GM23248 (cell line): ENCODE measurements around the gene CELSR1.

Source experiments
- EZH2 ChIP-seq: fragments of 200-600 bp; sonication (generic); IDR thresholded peaks from 2 replicates; pipeline ENCODE4 v1.6.1; 2018; ENCODE audit warnings: antibody characterized with exemption, mild to moderate bottlenecking; ENCODE audit not compliant: insufficient read depth, poor library complexity, severe bottlenecking
- EZH2phosphoT487 ChIP-seq: fragments of 200-600 bp; sonication (generic); IDR thresholded peaks from 2 replicates; pipeline ENCODE4 v1.6.1; 2018; ENCODE audit warnings: antibody characterized with exemption, moderate library complexity, mild to moderate bottlenecking, low read depth; ENCODE audit not compliant: insufficient read depth

GRCh38 chr22:46549971-46550641 is 12.7 kb upstream of the CELSR1 start:
- TF ChIP-seq EZH2phosphoT487 (no peak), EZH2 (no peak)
